ENCODE data around the gene ETDB. TPM values are rescaled to one million over a fixed set of nuclear protein-coding genes. Genes with fewer than 3 reads are reported as not detected.

Gene ETDB
- not detected in 5 replicates for total RNA-seq (2022; extraction: Qiagen RNA extraction)

DNA sequence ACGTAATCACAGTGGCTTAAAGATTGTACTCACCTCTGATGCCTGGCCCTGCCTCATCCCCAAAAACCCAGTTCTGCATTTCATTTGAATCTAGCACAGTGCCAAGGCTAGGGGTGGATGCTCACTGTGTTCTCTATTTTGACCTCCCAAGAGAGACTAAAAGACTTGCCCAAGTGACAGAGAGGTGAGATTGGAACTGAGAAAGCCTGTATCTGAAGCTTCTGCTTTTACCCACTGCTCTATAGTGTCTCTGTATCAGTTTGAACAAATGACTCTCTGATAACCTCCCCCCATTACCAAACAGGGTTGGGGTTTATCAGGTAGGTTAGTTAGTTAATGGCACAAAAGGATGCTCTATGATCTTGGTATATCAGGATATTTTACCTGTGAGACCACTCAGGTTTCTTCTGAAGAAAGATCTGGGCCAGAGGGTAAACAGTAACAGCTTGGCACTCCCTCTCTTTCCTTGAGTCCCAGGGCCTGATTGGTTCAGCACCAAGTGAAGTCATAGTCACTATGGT is at the start of gene ETDB:
Gene ETDB (minus strand): TSS at position 471 of the 521 bp plus-strand sequence. CDS start 1,265 bp downstream, outside the sequence.

Other genes starting within 250 kb of the ETDB start
- gene MOSPD1, start 205.3 kb downstream of the ETDB start, total RNA-seq (2022; extraction: Qiagen RNA extraction), result 19.5 to 27.8 TPM (median 20.2 TPM) in 5 replicates
- gene SMIM10, start 129.5 kb downstream of the ETDB start, total RNA-seq (2022; extraction: Qiagen RNA extraction), result 0.05 to 0.14 TPM (median 0.08 TPM) in 5 replicates
- 8.2 to 10.3 TPM (median 9.4 TPM) in 5 replicates for gene RTL8B, start 98.0 kb downstream of the ETDB start, total RNA-seq (2022; extraction: Qiagen RNA extraction)
- gene RTL8C, start 88.2 kb downstream of the ETDB start, total RNA-seq (2022; extraction: Qiagen RNA extraction), result 144 to 214 TPM (median 206 TPM) in 5 replicates
- 152 to 188 TPM (median 179 TPM) in 5 replicates for gene RTL8A, start 68.4 kb downstream of the ETDB start, total RNA-seq (2022; extraction: Qiagen RNA extraction)
- gene SMIM10L2B, start 21.8 kb downstream of the ETDB start, total RNA-seq (2022; extraction: Qiagen RNA extraction), result 0.06 to 0.15 TPM (median 0.07 TPM) in 5 replicates
- gene CT55, start 50.9 kb upstream of the ETDB start, total RNA-seq (2022; extraction: Qiagen RNA extraction), result not detected in 5 replicates
- gene ETDA, start 131.5 kb upstream of the ETDB start, total RNA-seq (2022; extraction: Qiagen RNA extraction), result not detected in 5 replicates
- gene ETDC, start 189.0 kb upstream of the ETDB start, total RNA-seq (2022; extraction: Qiagen RNA extraction), result not detected in 5 replicates
- 3.1 to 4.1 TPM (median 3.5 TPM) in 5 replicates for gene ZNF75D, start 223.6 kb upstream of the ETDB start, total RNA-seq (2022; extraction: Qiagen RNA extraction)
- gene ZNF449, start 224.3 kb upstream of the ETDB start, total RNA-seq (2022; extraction: Qiagen RNA extraction), result 3.0 to 4.0 TPM (median 3.5 TPM) in 5 replicates